ENCODE measurements around the gene ARFGAP1. TPM values are rescaled to one million over a fixed set of nuclear protein-coding genes. Genes with fewer than 3 reads are reported as not detected.

Gene ARFGAP1
- total RNA-seq, 4 donors from 2014 or later, result 16.1 to 46.2 (median 22.7) TPM

DNA sequence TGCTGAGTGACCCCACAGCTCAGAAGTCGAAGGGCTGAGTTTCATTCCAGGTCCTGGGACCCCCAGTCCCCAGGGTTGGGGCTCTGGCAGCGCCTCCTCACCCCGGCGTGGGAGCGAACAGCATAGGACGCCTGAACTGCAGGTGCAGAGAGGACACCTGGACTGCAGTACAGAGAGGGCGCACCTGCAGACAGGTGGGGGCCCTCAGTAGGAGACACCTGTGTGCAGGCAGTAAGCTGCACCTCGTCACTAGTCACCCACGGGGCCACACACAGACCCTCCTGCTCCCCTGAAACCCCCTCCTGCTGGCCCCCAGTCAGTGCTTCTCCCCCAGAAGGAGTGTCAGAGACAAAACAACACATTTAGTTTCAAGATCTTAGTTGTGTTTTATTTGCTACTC is 9.8 kb upstream of the ARFGAP1 start:
- no peak for TF ChIP-seq CTCF (IDR thresholded peaks at IDR 0.05; ENCODE audit: low read depth)

- TF ChIP-seq CTCF (IDR thresholded peaks at IDR 0.05; ENCODE audit: low read depth), result no peak
These were observed 8.6 kb upstream of the ARFGAP1 start for GRCh38 chr20:63264000-63264399.

GRCh38 chr20:63264519-63264918 is 8.1 kb upstream of the ARFGAP1 start:
- TF ChIP-seq CTCF (IDR thresholded peaks at IDR 0.05; ENCODE audit: low read depth), result no peak

- TF ChIP-seq CTCF (IDR thresholded peaks at IDR 0.05; ENCODE audit: low read depth), result no peak
These were observed 6.6 kb upstream of the ARFGAP1 start for GRCh38 chr20:63265891-63266515.

DNA sequence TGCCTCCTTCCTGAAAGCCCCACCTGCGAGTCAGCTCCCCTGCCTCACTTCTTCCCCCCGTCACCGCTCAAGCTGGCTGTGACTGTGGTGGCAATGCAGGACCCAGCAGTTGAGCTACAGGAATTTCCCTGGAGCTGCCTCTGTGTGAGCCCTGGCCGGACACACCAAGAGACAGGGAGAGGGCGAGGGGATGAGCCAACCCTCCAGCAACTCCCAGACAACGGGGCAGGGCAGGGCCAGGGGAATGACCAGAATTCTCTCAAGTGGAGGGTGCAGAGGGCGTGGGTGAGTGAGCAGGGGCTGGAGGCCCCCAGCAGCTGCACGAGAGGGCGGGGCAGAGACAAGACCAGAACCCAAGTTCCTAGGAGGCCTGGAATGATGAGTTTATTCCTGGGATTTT is 4.9 kb upstream of the ARFGAP1 start:
- TF ChIP-seq CTCF (IDR thresholded peaks at IDR 0.05; ENCODE audit: low read depth), result no peak

DNA sequence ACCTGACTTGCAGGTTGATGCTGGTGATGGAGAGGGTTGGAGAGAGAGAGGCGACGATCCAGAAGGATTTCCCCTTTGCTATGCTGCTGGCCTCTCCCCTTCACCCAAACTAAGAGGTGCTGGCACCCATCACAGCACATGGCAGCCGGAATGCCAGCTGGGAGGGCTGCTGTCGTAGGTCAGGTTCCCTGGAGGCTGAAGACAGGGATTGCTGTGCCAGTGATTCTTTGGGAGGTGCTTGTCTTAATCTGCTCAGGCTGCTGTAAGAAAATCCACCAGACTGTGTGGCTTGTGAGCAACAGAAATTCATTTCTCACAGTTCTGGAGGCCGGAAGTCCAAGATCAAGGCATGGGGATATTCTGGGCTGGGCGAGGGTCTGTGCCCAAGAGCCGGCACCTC is 4.4 kb upstream of the ARFGAP1 start:
- TF ChIP-seq CTCF (IDR thresholded peaks at IDR 0.05; ENCODE audit: low read depth), result no peak

- TF ChIP-seq CTCF (IDR thresholded peaks at IDR 0.05; ENCODE audit: low read depth), result no peak
These were observed 3.8 kb upstream of the ARFGAP1 start for GRCh38 chr20:63268671-63269439.

Data from subcutaneous adipose tissue (tissue), 4 donors.